AG09319 (cell line): ENCODE data around the gene TSPAN32.

ENCODE experiments used
- DNase-seq: peaks from one replicate; pipeline ENCODE4 v3.0.0-alpha.2; 2010; ENCODE audit warnings: low read depth; ENCODE audit errors: extremely low read depth
- CTCF ChIP-seq: IDR thresholded peaks from 2 replicates; pipeline ENCODE4 v1.5.1; 2011; ENCODE audit warnings: low read depth, mild to moderate bottlenecking, inconsistent platforms, low read length, moderate library complexity

Gene TSPAN32

GRCh38 chr11:2293984-2294925 lies 7.6 kb upstream of the TSPAN32 start:
- TF ChIP-seq CTCF = no peak
- no peak for DNase-seq

GRCh38 chr11:2294926-2295290 lies 6.9 kb upstream of the TSPAN32 start:
- DNase-seq = no peak

GRCh38 chr11:2295971-2296912 lies 5.6 kb upstream of the TSPAN32 start:
- no peak for TF ChIP-seq CTCF
- DNase-seq = no peak

More at GRCh38 chr11:2294926-2295290, 6.9 kb upstream of the TSPAN32 start:
- TF ChIP-seq CTCF = no peak

- DNase-seq = no peak
- TF ChIP-seq CTCF = no peak
These were observed 4.7 kb upstream of the TSPAN32 start for GRCh38 chr11:2296913-2297622.

- TF ChIP-seq CTCF = no peak
- no peak for DNase-seq
These were observed 4.2 kb upstream of the TSPAN32 start for GRCh38 chr11:2297623-2298030.

GRCh38 chr11:2298131-2298794 lies 3.5 kb upstream of the TSPAN32 start:
- no peak for DNase-seq
- TF ChIP-seq CTCF = no peak
